GM19468 (cell line): ENCODE measurements around the gene CD93.

Source experiments
- ATAC-seq: cut with Tn5 transposase; IDR thresholded peaks from one replicate; pipeline ENCODE4 v1.9.1; 2021; ENCODE audit warnings: mild to moderate bottlenecking, moderate library complexity, moderate number of reproducible peaks; ENCODE audit not compliant: unreplicated experiment; ENCODE audit errors: extremely low read depth

CD93 gene

GRCh38 chr20:23063581-23063980, 22.5 kb downstream of the CD93 start:
- ATAC-seq, result no peak

DNA sequence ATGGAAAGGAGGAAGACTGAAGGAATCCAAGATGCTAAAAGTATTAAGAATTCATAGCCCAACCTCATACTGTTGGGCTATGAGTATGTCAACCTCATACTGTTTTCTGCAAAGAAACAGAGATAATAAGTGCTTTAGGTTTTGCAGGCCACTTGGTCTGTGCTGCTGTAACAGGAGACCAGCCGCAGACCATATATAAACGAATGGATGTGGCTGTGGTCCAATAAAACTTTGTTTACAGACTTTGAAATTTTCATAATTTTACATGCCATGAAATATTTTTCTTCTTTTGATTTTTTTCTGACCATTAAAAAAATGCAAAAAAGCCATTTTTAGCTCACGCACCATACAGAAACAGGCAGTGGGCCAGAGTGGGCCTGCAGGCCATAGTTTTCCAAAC, 23.0 kb downstream of the CD93 start:
- no peak for ATAC-seq

GRCh38 chr20:23062632-23063031, 23.5 kb downstream of the CD93 start:
- ATAC-seq, result no peak

GRCh38 chr20:23061734-23062561, 24.2 kb downstream of the CD93 start:
- no peak for ATAC-seq

- ATAC-seq, result no peak
Measured at GRCh38 chr20:23061262-23061661, 24.9 kb downstream of the CD93 start.

- ATAC-seq, result no peak
Measured at GRCh38 chr20:23060629-23061028, 25.5 kb downstream of the CD93 start.

DNA sequence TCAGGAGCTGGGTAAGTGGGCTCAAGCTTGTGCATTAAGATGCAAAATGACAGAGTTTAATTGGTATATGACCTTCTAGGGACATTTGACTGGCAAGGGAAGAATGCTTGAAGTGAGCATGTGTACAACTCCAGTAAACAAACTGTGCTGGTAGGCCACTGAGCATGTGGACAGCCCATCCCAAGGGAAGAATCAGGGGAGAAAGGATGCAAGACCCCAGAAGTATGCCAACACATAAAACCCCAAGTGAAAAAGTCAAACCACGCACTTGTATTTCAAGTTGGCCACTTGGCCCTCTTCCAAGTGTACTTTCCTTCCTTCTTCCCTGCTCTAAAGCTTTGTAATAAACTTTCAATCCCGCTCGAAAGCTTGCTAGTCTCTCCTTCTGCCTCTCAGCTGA, 26.3 kb downstream of the CD93 start:
- no peak for ATAC-seq

GRCh38 chr20:23059001-23059400, 27.1 kb downstream of the CD93 start:
- no peak for ATAC-seq

GRCh38 chr20:23058240-23058639, 27.9 kb downstream of the CD93 start:
- ATAC-seq, result no peak

GRCh38 chr20:23052904-23053303, 33.2 kb downstream of the CD93 start:
- no peak for ATAC-seq

DNA sequence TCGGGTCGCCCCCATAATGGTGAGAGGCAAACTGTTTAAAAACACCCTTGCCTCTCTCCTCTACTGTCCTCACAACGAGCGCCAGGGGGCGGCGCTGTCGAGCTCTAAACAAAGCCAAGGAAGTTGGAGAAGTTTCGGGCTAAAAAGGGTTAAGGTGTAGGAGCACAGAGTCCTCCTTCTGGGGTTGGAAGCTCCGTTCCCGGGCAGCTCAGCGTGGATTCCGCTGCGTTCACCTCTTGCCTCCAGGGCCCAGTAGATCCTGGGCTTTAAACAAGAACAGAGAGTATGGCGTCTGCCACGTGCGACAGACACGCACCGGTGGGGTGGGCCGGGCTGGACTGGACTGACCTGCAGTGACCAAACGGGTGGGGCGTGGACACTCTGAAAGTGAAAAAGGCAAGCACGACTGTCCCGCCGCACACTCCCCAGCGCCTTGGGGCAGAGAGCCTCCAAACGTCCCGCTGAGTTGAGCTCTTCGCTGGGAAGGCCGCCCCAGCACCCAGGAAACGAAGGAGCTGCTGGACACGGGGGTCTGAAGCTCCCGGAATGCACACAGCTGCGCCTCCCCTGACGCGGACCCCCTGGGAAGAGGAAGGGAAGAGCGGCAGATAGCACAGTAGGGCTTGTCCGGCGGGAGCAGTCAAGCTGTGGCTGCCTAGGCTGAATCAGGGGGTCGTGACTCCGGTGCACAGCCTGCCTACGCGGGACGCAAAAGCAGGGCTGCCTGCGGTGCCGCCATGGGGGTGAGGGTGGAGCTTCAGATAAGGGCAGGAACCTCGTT, 35.1 kb downstream of the CD93 start:
- ATAC-seq, result no peak

DNA sequence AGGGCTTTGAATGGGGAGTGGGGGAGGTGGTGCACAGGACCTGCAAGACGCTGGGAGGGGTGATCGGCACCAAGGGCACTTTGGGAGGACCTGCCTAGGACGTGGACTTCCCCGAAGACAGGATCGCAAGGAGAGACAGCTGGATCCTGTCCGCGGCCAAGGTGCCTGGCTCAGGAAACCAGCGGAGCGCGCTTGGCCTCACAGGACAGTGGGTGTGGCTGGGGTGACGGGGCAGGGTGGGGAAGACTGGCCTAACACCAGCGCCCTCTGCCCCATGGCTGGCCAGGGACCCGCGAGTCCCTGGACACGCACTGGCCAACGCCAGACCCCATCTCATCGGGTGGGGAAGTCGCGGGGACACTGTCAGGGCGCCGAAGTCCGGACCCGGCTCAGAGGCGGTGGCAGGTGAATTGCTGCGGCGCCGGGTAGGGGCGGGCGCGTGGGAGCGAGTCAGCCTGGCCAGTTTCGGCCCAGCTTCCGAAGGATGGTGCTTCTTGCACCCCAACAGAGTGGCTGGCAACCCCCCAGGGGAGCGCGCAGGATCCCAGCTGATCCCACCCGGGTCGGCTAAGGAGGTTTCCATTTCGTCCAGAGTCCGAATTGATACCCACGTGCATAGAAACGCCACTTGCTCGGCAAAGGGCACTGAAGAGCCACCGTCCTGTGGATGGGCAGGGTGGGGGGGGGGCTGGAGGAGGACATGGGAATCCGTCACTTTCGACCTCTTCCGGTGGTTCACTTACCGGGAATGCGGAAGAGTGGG, 35.9 kb downstream of the CD93 start:
- no peak for ATAC-seq

DNA sequence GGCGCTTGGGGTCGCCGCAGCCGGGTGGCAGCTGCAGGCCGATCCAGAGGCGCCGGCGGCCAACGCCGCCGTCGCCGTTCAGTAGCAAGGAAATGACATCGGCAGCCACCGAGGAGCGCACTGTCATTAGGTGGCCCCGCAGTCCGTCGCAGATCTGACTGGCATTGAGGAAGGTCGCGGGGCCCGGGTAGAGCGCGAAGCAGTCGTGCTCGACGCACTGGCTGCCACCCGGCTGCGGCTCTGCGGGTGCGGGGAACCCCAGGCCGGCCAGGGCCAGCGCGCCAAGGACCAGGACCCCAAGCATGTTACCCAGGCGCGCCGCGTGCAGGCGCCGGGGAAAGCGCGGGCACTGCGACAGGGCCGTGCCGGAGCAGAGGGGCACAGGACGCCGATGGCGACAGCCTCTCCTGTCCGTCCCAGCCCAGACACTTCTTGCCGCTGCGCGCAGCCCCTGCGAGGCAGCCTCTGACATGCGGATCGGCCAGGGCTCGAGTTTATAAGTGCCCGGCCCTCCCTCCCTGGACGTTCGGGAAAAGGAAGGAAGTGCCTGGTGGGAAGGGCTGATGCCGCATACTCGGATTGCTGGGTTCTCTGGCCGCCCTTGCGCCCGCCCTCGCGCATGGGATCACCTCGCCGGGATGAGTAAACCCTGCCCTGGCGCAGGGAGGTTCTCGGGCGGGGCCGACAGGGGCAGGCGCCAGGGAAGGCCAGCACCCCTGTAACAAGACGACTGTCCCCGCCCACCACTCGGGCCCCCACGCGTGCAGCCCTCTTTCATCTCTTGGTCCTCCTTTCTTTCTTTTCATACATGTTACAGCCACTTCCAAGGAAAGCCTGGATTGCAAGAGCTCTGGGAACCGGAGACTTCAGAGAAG, 36.7 kb downstream of the CD93 start, which contains the start of gene THBD:
Gene THBD (minus strand): TSS at position 472 of the 875 bp plus-strand sequence. CDS start 168 bp downstream, at position 304.
- ATAC-seq, result no peak

- ATAC-seq, result no peak
Measured at GRCh38 chr20:23048283-23049200, 37.6 kb downstream of the CD93 start.

GRCh38 chr20:23047738-23048214, 38.3 kb downstream of the CD93 start:
- ATAC-seq, result no peak

DNA sequence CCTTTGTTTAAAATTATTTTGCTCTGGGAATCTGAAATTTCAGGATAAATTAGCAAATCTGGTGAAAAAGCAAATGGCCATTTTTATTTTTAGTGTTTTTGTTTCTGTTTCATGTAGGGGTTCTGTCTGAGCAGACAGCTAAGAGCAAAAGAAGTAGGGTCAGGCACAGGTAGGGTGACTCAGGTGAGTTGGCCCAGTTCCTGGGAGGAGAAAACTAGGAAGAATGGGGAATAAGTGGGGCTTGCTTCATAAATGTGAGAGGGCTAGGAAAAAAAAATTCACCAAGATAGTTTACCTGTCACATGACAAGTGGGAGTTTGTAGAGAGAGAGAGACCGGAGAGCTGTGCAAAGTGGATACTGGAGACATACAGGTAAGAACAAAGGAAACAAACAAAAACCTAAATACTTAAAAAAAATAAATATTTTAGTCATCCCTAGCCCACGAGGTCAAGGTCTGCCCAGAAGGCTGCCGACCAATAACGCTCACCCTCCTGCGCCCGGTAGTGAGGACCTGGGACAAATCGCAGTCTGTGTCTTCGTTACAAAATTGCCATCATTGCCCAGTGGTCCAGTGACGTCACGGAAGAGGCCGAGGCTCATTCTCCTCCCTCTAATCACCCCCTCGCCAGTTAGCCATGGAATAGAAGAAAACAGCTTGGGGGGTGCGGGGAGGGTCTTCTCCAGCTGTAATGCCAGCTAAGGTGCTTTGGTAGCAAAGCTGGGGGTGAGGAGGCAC, 39.0 kb downstream of the CD93 start:
- ATAC-seq, result no peak

DNA sequence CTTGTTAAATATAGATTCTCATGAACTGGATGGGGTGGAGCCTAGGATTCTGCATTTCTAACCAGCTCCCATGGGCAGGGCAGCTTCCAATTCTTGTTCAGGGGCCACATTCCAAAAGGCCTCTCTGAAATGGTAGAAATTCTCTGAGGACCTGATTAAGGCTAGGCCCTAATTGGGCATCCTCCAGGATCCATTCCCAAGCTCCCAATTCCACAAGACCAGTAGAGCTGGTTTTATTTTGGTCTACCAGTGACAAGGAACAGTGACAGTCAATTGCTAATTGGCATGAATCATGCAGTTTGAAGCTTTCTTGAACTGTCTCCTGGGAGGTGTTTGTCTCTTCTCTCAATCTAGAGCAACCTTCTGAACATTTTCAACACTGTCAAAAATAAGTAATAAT, 39.7 kb downstream of the CD93 start:
- ATAC-seq, result no peak

GRCh38 chr20:23043376-23043775, 42.7 kb downstream of the CD93 start:
- ATAC-seq, result no peak
